ENCODE measurements around the gene CPVL. TPM values are rescaled to one million over a fixed set of nuclear protein-coding genes. Genes with fewer than 3 reads are reported as not detected.

The CPVL gene
- total and polyA plus RNA-seq, 2 of the 4 experiments (the other 2 are of a cell fraction), result not detected

- no peak overlapping the region for H3K27ac ChIP-seq (ENCODE audit: insufficient read depth, low read length)
- no peaks in the 10 kb centered on the region for H3K79me1 ChIP-seq (ENCODE audit: low read depth in 1 of 2, low read length in 2 of 2)
- H3K23ac ChIP-seq (ENCODE audit: low read depth, low read length), result no peak overlapping the region
- no peaks in the 10 kb centered on the region for H3K9me3 ChIP-seq (ENCODE audit: control insufficient read depth, insufficient read depth, low read length)
- ATAC-seq (ENCODE audit: low read depth) (no peak), DNase-seq (no peak)
- no peaks in the 10 kb centered on the region; the same call in 1 of the 2 replicates for H3K4me1 ChIP-seq (ENCODE audit: control insufficient read depth, insufficient read depth, low read length)
- dilution Hi-C loops (cut with HindIII; ENCODE audit: low sequenced_read_pairs, unreplicated experiment), result no loop called here
- no TSS peak for BruUV-seq (replicated peaks)
- no peak overlapping the region for H2BK120ac ChIP-seq (ENCODE audit: low read depth, low read length)
- no peaks in the 10 kb centered on the region for H3K9me1 ChIP-seq (ENCODE audit: insufficient read depth, low read length)
- H2BK20ac ChIP-seq (ENCODE audit: low read depth, low read length), result no peak overlapping the region
- H3K36me3 ChIP-seq (ENCODE audit: control insufficient read depth, insufficient read depth, low read length), result no peaks in the 10 kb centered on the region
- H2BK15ac ChIP-seq (ENCODE audit: low read depth, low read length), result no peak overlapping the region
- no peak overlapping the region for H2AK5ac ChIP-seq (ENCODE audit: low read depth, low read length)
- in situ Hi-C loops (cut with MboI; ENCODE audit: low sequenced_read_pairs), result no loop called here
- H4K8ac ChIP-seq (ENCODE audit: low read depth in 2 of 2, low read length in 2 of 2), result no peak overlapping the region
- H3K14ac ChIP-seq (replicated peaks; ENCODE audit: low read depth, low read length), result no peak overlapping the region
- intact Hi-C loops (cut with micrococcal nuclease), result no loop called here
- no peak overlapping the region for H2AFZ ChIP-seq (replicated peaks; ENCODE audit: low read length, poor library complexity)
- no peak overlapping the region for H3K4ac ChIP-seq (ENCODE audit: low read depth, low read length)
- no peak for TF ChIP-seq RCOR1 (IDR thresholded peaks at IDR 0.05; ENCODE audit: insufficient replicate concordance, low read length)
- no peak for TF ChIP-seq BHLHE40 (IDR thresholded peaks at IDR 0.05; ENCODE audit: low read depth, low read length)
- H2AK9ac ChIP-seq (replicated peaks; ENCODE audit: low read depth, low read length, poor library complexity), result no peak overlapping the region
- CTCF ChIA-PET, result no interaction called here
- no peak overlapping the region for H3K9ac ChIP-seq (ENCODE audit: low read depth, low read length)
- H2BK5ac ChIP-seq (ENCODE audit: low read depth, low read length, poor library complexity, severe bottlenecking), result no peak overlapping the region
- no CpG with 5 or more reads among the region's 12 CpGs for WGBS, 2 experiments (ENCODE audit: extremely low coverage in 2 of 2, insufficient read length in 1 of 2)
- peaks cover 28% of the 10 kb centered on the region for H3K27me3 ChIP-seq (ENCODE audit: control insufficient read depth, insufficient read depth, low read length)
- H4K91ac ChIP-seq (ENCODE audit: insufficient read depth, low read depth, low read length), result no peak overlapping the region
- no peak overlapping the region for H3K4me3 ChIP-seq (ENCODE audit: insufficient read depth, low read depth, low read length)
- no peak overlapping the region for H3K56ac ChIP-seq (ENCODE audit: extremely low read depth, insufficient read depth, low read length)
- no peaks in the 10 kb centered on the region for H4K20me1 ChIP-seq (ENCODE audit: insufficient read depth, low read length)
- H4K5ac ChIP-seq (ENCODE audit: low read depth, low read length), result no peak overlapping the region
- POLR2A ChIA-PET (ENCODE audit: unreplicated experiment), result no interaction called here
- H3K18ac ChIP-seq (ENCODE audit: low read depth, low read length), result no peak overlapping the region
- H3K4me2 ChIP-seq (ENCODE audit: low read depth, low read length), result no peak overlapping the region
Measured at GRCh38 chr7:28999895-29000716, 146.2 kb downstream of the CPVL start.

Measured in IMR-90 (cell line).